CD4-positive, alpha-beta memory T cell (primary cell): ENCODE results near the gene HOXB9. TPM values are rescaled to one million over a fixed set of nuclear protein-coding genes. Genes with fewer than 3 reads are reported as not detected.

ENCODE experiments used
- CTCF ChIA-PET: fragments of 350-600 bp; sonication (Branson Sonifier 250); formaldehyde crosslinking; loops from one replicate; lab custom pipeline; 2021; ENCODE audit warnings: inconsistent platforms; ENCODE audit not compliant: partially characterized antibody; lab: Charles Lee
- POLR2A ChIA-PET: fragments of 350-600 bp; sonication (Branson Sonifier 250); formaldehyde crosslinking; loops from one replicate; lab custom pipeline; 2021; ENCODE audit not compliant: partially characterized antibody; lab: Charles Lee
- DNase-seq, 5 donors: peaks; one replicate each; pipeline versions ENCODE4 v3.0.0 to v3.0.0-alpha.2; 2020 to 2022; ENCODE audit warnings: mixed read lengths in 1 of 5
- H3K27ac ChIP-seq: one replicate; pipeline ENCODE4 v1.7.0; 2013; ENCODE audit warnings: low read depth, low read length
- H3K27me3 ChIP-seq: 2 replicates; pipeline ENCODE4 v1.7.0; 2013; ENCODE audit warnings: mild to moderate bottlenecking, low read length, moderate library complexity; ENCODE audit not compliant: insufficient read depth
- H3K36me3 ChIP-seq: 2 replicates; pipeline ENCODE4 v1.7.0; 2013; ENCODE audit warnings: mild to moderate bottlenecking, low read length, moderate library complexity; ENCODE audit not compliant: insufficient read depth
- H3K4me1 ChIP-seq: 2 replicates; pipeline ENCODE4 v1.7.0; 2013; ENCODE audit warnings: mild to moderate bottlenecking, low read length, moderate library complexity; ENCODE audit not compliant: insufficient read depth
- H3K4me3 ChIP-seq, 2 donors: one replicate each; pipeline ENCODE4 v1.7.0; 2013; ENCODE audit warnings: low read length in 2 of 2, mild to moderate bottlenecking in 1 of 2
- H3K9me3 ChIP-seq, 2 donors: one replicate each; pipeline ENCODE4 v1.7.0; 2013; ENCODE audit warnings: low read length in 2 of 2, control low read depth in 1 of 2; ENCODE audit not compliant: control insufficient read depth in 1 of 2
- H3K27ac Mint-ChIP-seq, 7 donors: one replicate each; pipeline ENCODE4 v1.8.0; 2020 to 2021; ENCODE audit warnings: mixed read lengths in 7 of 7, mild to moderate bottlenecking in 6 of 7, inconsistent platforms in 3 of 7, moderate library complexity in 3 of 7
- H3K27me3 Mint-ChIP-seq, 2 donors: one replicate each; pipeline ENCODE4 v1.8.0; 2020 to 2021; ENCODE audit warnings: mixed read lengths in 2 of 2
- H3K36me3 Mint-ChIP-seq, 2 donors: one replicate each; pipeline ENCODE4 v1.8.0; 2020 to 2021; ENCODE audit warnings: mixed read lengths in 2 of 2, inconsistent platforms in 1 of 2, mild to moderate bottlenecking in 1 of 2
- H3K4me1 Mint-ChIP-seq, 4 donors: one replicate each; pipeline ENCODE4 v1.8.0; 2020 to 2021; ENCODE audit warnings: mixed read lengths in 4 of 4, mild to moderate bottlenecking in 1 of 4
- H3K4me3 Mint-ChIP-seq, 8 donors: one replicate each; pipeline ENCODE4 v1.8.0; 2020 to 2021; ENCODE audit warnings: mixed read lengths in 8 of 8, mild to moderate bottlenecking in 7 of 8, moderate library complexity in 6 of 8, inconsistent platforms in 3 of 8
- H3K9me3 Mint-ChIP-seq, 8 donors: one replicate each; pipeline ENCODE4 v1.8.0; 2020 to 2021; ENCODE audit warnings: mixed read lengths in 8 of 8, mild to moderate bottlenecking in 5 of 8, inconsistent platforms in 3 of 8, moderate library complexity in 1 of 8
- intact Hi-C: fragments of 100-400 bp; cut with micrococcal nuclease; formaldehyde crosslinking; loops from one replicate; pipeline ENCODE4 v1.15.1; 2023
- polyA plus RNA-seq, 2 donors: library from polyadenylated mRNA; unstranded; fragments of 300-500 nt; fragmentation: Illumina TruSeq; gene quantifications; one replicate each; pipeline ENCODE4 v1.2.3, GENCODE V29; 2021
- total RNA-seq, 2 experiments: library from RNA; stranded (reverse); gene quantifications; one replicate each; pipeline ENCODE4 v1.2.3, GENCODE V29; 2021

Gene HOXB9
- total and polyA plus RNA-seq, 4 experiments from 2014 or later: not detected

GRCh38 chr17:48609759-48610281 lies 16.3 kb downstream of the HOXB9 start:
- peak overlapping the region; percentile 51 to 93 (median 88) for H3K4me3 Mint-ChIP-seq
- ChIA-PET CTCF (interaction anchor here (1.0 to 2.6 kb wide), 6 partner anchors 9 to 583 kb away, joined by 3 to 9 read pairs (median 3); partner anchors contain the start of gene HOXB5), POLR2A (interaction anchor here (0.7 to 1.1 kb wide), 3 partner anchors 9 to 639 kb away, joined by 3 to 5 read pairs (median 3); partner anchors contain the start of gene CDK5RAP3)
- H3K4me1 Mint-ChIP-seq: peaks cover 22 to 44% (median 32%) of the 10 kb centered on the region in 4 donors
- no peaks in the 10 kb centered on the region for H3K36me3 ChIP-seq
- no peak overlapping the region for H3K27ac ChIP-seq
- peaks cover 0 to 6% of the 10 kb centered on the region in 2 donors for H3K36me3 Mint-ChIP-seq
- peaks cover 47% of the 10 kb centered on the region for H3K27me3 ChIP-seq
- H3K27me3 Mint-ChIP-seq: peaks cover 35 to 62% of the 10 kb centered on the region in 2 donors
- H3K4me3 ChIP-seq: peak overlapping the region; percentile 64 to 76
- intact Hi-C loops: loop anchor here (2.0 kb wide), 1 partner anchor 15 kb away; no protein-coding TSS in a partner anchor
- H3K9me3 Mint-ChIP-seq: peaks cover 0 to 4% (median 0%) of the 10 kb centered on the region in 8 donors
- peaks cover 49% of the 10 kb centered on the region for H3K4me1 ChIP-seq
- H3K27ac Mint-ChIP-seq: peak overlapping the region in 1 of 7 donors; percentile 5
- H3K9me3 ChIP-seq: no peaks in the 10 kb centered on the region
- DNase-seq: no peak

- Mint-ChIP-seq H3K9me3 (peaks cover 0 to 4% (median 0%) of the 10 kb centered on the region in 8 donors), H3K36me3 (peaks cover 0 to 6% of the 10 kb centered on the region in 2 donors), H3K27me3 (peaks cover 38 to 65% of the 10 kb centered on the region in 2 donors), H3K27ac (peak overlapping the region in 1 of 7 donors; percentile 5), H3K4me1 (peaks cover 21 to 43% (median 31%) of the 10 kb centered on the region in 4 donors), H3K4me3 (peak overlapping the region in 4 of 8 donors; percentile 7 to 76 (median 23))
- POLR2A ChIA-PET: interaction anchor here (1.0 kb wide), 2 partner anchors 8 to 9 kb away, joined by 3 to 4 read pairs; no protein-coding TSS in a partner anchor
- CTCF ChIA-PET: interaction anchor here (1.0 to 2.6 kb wide), 5 partner anchors 8 to 582 kb away, joined by 3 to 9 read pairs (median 3); partner anchors contain the start of gene HOXB5
- H3K36me3 ChIP-seq: no peaks in the 10 kb centered on the region
- peaks cover 50% of the 10 kb centered on the region for H3K27me3 ChIP-seq
- no peak overlapping the region for H3K4me3 ChIP-seq
- no peaks in the 10 kb centered on the region for H3K9me3 ChIP-seq
- intact Hi-C loops: no loop called here
- no peak overlapping the region for H3K27ac ChIP-seq
- peaks cover 49% of the 10 kb centered on the region for H3K4me1 ChIP-seq
- DNase-seq: no peak
These were observed 17.1 kb downstream of the HOXB9 start for GRCh38 chr17:48609033-48609432.

GRCh38 chr17:48608494-48608834 lies 17.7 kb downstream of the HOXB9 start:
- Mint-ChIP-seq H3K36me3 (peaks cover 0 to 6% of the 10 kb centered on the region in 2 donors), H3K4me1 (peaks cover 17 to 43% (median 29%) of the 10 kb centered on the region in 4 donors), H3K4me3 (peak overlapping the region in 1 of 8 donors; percentile 31), H3K9me3 (no peaks in the 10 kb centered on the region), H3K27ac (no peak overlapping the region), H3K27me3 (peaks cover 37 to 64% of the 10 kb centered on the region in 2 donors)
- ChIA-PET CTCF (interaction anchor here (2.4 to 2.6 kb wide), 2 partner anchors 8 to 16 kb away, joined by 7 to 9 read pairs; partner anchors contain the start of gene HOXB5), POLR2A (interaction anchor here (1.0 kb wide), 2 partner anchors 9 to 501 kb away, joined by 3 to 4 read pairs; partner anchors contain the start of gene SNX11)
- intact Hi-C loops: no loop called here
- no peak for DNase-seq
- H3K4me3 ChIP-seq: no peak overlapping the region
- H3K36me3 ChIP-seq: no peaks in the 10 kb centered on the region
- no peak overlapping the region for H3K27ac ChIP-seq
- H3K27me3 ChIP-seq: peaks cover 50% of the 10 kb centered on the region
- no peaks in the 10 kb centered on the region for H3K9me3 ChIP-seq
- H3K4me1 ChIP-seq: peaks cover 46% of the 10 kb centered on the region

- ChIA-PET CTCF (interaction anchor here (1.1 kb wide), 2 partner anchors 14 to 29 kb away, joined by 3 read pairs; no protein-coding TSS in a partner anchor), POLR2A (interaction anchor here (1.0 kb wide), 1 partner anchor 66 kb away, joined by 3 read pairs; no protein-coding TSS in a partner anchor)
- Mint-ChIP-seq H3K36me3 (peaks cover 0 to 6% of the 10 kb centered on the region in 2 donors), H3K4me3 (peak overlapping the region in 1 of 8 donors; percentile 9), H3K9me3 (no peaks in the 10 kb centered on the region), H3K27me3 (peaks cover 43 to 67% of the 10 kb centered on the region in 2 donors), H3K4me1 (peaks cover 9 to 40% (median 24%) of the 10 kb centered on the region in 4 donors), H3K27ac (no peak overlapping the region)
- Histone ChIP-seq H3K36me3 (no peaks in the 10 kb centered on the region), H3K4me1 (peaks cover 48% of the 10 kb centered on the region), H3K27me3 (peaks cover 58% of the 10 kb centered on the region), H3K4me3 (no peak overlapping the region), H3K27ac (no peak overlapping the region), H3K9me3 (no peaks in the 10 kb centered on the region)
- intact Hi-C loops: no loop called here
- DNase-seq: no peak
These were observed 19.1 kb downstream of the HOXB9 start for GRCh38 chr17:48606892-48607614.

GRCh38 chr17:48605991-48606891 lies 19.9 kb downstream of the HOXB9 start:
- DNase-seq: no peak
- Mint-ChIP-seq H3K4me3 (no peak overlapping the region), H3K27ac (no peak overlapping the region), H3K36me3 (peaks cover 0 to 6% of the 10 kb centered on the region in 2 donors), H3K4me1 (peaks cover 9 to 39% (median 23%) of the 10 kb centered on the region in 4 donors), H3K9me3 (no peaks in the 10 kb centered on the region), H3K27me3 (peaks cover 43 to 70% of the 10 kb centered on the region in 2 donors)
- CTCF ChIA-PET: interaction anchor here (1.1 to 1.4 kb wide), 3 partner anchors 13 to 581 kb away, joined by 3 read pairs; no protein-coding TSS in a partner anchor
- H3K4me3 ChIP-seq: no peak overlapping the region
- H3K27me3 ChIP-seq: peaks cover 60% of the 10 kb centered on the region
- H3K27ac ChIP-seq: no peak overlapping the region
- no peaks in the 10 kb centered on the region for H3K36me3 ChIP-seq
- intact Hi-C loops: no loop called here
- POLR2A ChIA-PET: interaction anchor here (1.0 kb wide), 1 partner anchor 65 kb away, joined by 3 read pairs; no protein-coding TSS in a partner anchor
- H3K4me1 ChIP-seq: peaks cover 47% of the 10 kb centered on the region
- no peaks in the 10 kb centered on the region for H3K9me3 ChIP-seq

- POLR2A ChIA-PET: no interaction called here
- H3K27me3 ChIP-seq: peaks cover 62% of the 10 kb centered on the region
- intact Hi-C loops: no loop called here
- DNase-seq: no peak
- no peak overlapping the region for H3K4me3 ChIP-seq
- H3K4me1 Mint-ChIP-seq: peaks cover 7 to 32% (median 17%) of the 10 kb centered on the region in 4 donors
- H3K36me3 ChIP-seq: no peaks in the 10 kb centered on the region
- peak overlapping the region in 1 of 8 donors; percentile 61 for H3K4me3 Mint-ChIP-seq
- no peaks in the 10 kb centered on the region for H3K9me3 Mint-ChIP-seq
- peaks cover 40% of the 10 kb centered on the region for H3K4me1 ChIP-seq
- H3K27me3 Mint-ChIP-seq: peaks cover 48 to 70% of the 10 kb centered on the region in 2 donors
- H3K27ac ChIP-seq: no peak overlapping the region
- CTCF ChIA-PET: interaction anchor here (0.6 to 1.4 kb wide), 3 partner anchors 13 to 580 kb away, joined by 3 read pairs; no protein-coding TSS in a partner anchor
- H3K27ac Mint-ChIP-seq: peak overlapping the region in 1 of 7 donors; percentile 33
- no peaks in the 10 kb centered on the region for H3K9me3 ChIP-seq
- no peaks in the 10 kb centered on the region for H3K36me3 Mint-ChIP-seq
These were observed 20.7 kb downstream of the HOXB9 start for GRCh38 chr17:48605409-48605919.
